HepG2 (cell line): ENCODE results near the gene HYCC2. TPM values are rescaled to one million over a fixed set of nuclear protein-coding genes. Genes with fewer than 3 reads are reported as not detected.
A peak's percentile ranks its signal among the peaks of the same experiment; 100 is the strongest.

ENCODE experiments used
- ATAC-seq: fragments of 200-7000 bp; cut with Tn5 transposase; 3 replicates; pipeline ENCODE4 v1.9.1; 2020; ENCODE audit warnings: mild to moderate bottlenecking, moderate library complexity
- BruUV-seq: library from RNA; stranded (reverse); fragments of 400-500 nt; replicated peaks from 2 replicates; lab custom pipeline; 2021; lab: Mats Ljungman, UMichigan
- CTCF ChIA-PET: fragments of 300-600 bp; formaldehyde crosslinking; extraction: SDS; loops from one replicate; lab custom pipeline; 2021; ENCODE audit warnings: low total read pairs, inconsistent platforms, low intra/inter-chr PET ratio; lab: Yijun Ruan, JAX
- POLR2A ChIA-PET: fragments of 350-600 bp; sonication (Branson Sonifier 250); formaldehyde crosslinking; loops from one replicate; lab custom pipeline; 2020; ENCODE audit warnings: antibody characterized with exemption, inconsistent platforms; lab: Yijun Ruan, JAX
- DNase-seq: peaks from one replicate; pipeline ENCODE4 v3.0.0-alpha.2; 2015; ENCODE audit warnings: low spot score
- FAIRE-seq: peaks from 3 replicates; lab custom pipeline; 2011; peaks lifted over from hg19 to GRCh38; lab: Jason Lieb, UNC
- H2AFZ ChIP-seq: one replicate; pipeline ENCODE4 v1.6.1; 2011; ENCODE audit warnings: low read length, inconsistent platforms
- H3K27ac ChIP-seq: fragments of 300-600 bp; 3 replicates; pipeline ENCODE4 v1.8.0; 2011; ENCODE audit warnings: mixed run types, mild to moderate bottlenecking, mixed read lengths, low read length, inconsistent platforms; ENCODE audit not compliant: insufficient read depth; ENCODE audit errors: extremely low read length
- H3K27me3 ChIP-seq, 2 experiments: fragments of 200-600 bp in 1 of 2; 2 replicates in 1 of 2; 3 replicates in 1 of 2; pipeline versions ENCODE4 v1.6.0 to v1.8.0; 2011; ENCODE audit warnings: low read length in 2 of 2, mild to moderate bottlenecking in 2 of 2, moderate library complexity in 2 of 2, inconsistent platforms in 1 of 2; ENCODE audit not compliant: insufficient read depth in 2 of 2, control insufficient read depth in 1 of 2
- H3K36me3 ChIP-seq, 2 experiments: fragments of 200-600 bp in 1 of 2; replicated peaks in 1 of 2; 2 replicates in 1 of 2; 3 replicates in 1 of 2; pipeline versions ENCODE4 v1.5.1 to v1.8.0; 2011; ENCODE audit warnings: low read length in 2 of 2, inconsistent platforms in 1 of 2; ENCODE audit not compliant: insufficient read depth in 2 of 2, control insufficient read depth in 1 of 2
- H3K4me1 ChIP-seq: 2 replicates; pipeline ENCODE4 v1.5.1; 2012; ENCODE audit warnings: low read length, inconsistent platforms; ENCODE audit not compliant: insufficient read depth
- H3K4me2 ChIP-seq: 2 replicates; pipeline ENCODE4 v1.6.0; 2011; ENCODE audit warnings: low read depth, low read length, inconsistent platforms
- H3K4me3 ChIP-seq, 3 experiments: fragments of 200-600 bp in 1 of 3; sonication (generic), shearing (Covaris generic) in 1 of 3; replicated peaks in 1 of 3; 2 replicates each; pipeline ENCODE4 v1.5.1; 2011 to 2016; ENCODE audit warnings: low read length in 3 of 3, inconsistent platforms in 2 of 3, low read depth in 2 of 3, mild to moderate bottlenecking in 2 of 3, control low read depth in 1 of 3, mixed read lengths in 1 of 3; ENCODE audit not compliant: insufficient read depth in 1 of 3
- H3K79me2 ChIP-seq: one replicate; pipeline ENCODE4 v1.6.1; 2011; ENCODE audit warnings: low read length, inconsistent platforms; ENCODE audit not compliant: insufficient read depth
- H3K9ac ChIP-seq: 2 replicates; pipeline ENCODE4 v1.6.0; 2011; ENCODE audit warnings: mild to moderate bottlenecking, low read depth, low read length, inconsistent platforms; ENCODE audit not compliant: insufficient read depth
- H3K9me3 ChIP-seq: 2 replicates; pipeline ENCODE4 v1.5.1; 2012; ENCODE audit warnings: mild to moderate bottlenecking, low read length
- H4K20me1 ChIP-seq: 2 replicates; pipeline ENCODE4 v1.6.0; 2011; ENCODE audit warnings: inconsistent platforms, mild to moderate bottlenecking, low read length, moderate library complexity; ENCODE audit not compliant: insufficient read depth
- CAMTA2 ChIP-seq: sonication (generic); formaldehyde crosslinking; IDR thresholded peaks from 2 replicates; pipeline ENCODE4 v1.4.0; 2020; ENCODE audit warnings: mild to moderate bottlenecking, missing genetic modification reagents, borderline replicate concordance
- FOXJ3 ChIP-seq: sonication (generic); formaldehyde crosslinking; IDR thresholded peaks from 2 replicates; pipeline ENCODE4 v1.4.0; 2020; ENCODE audit warnings: missing genetic modification reagents, mild to moderate bottlenecking, borderline replicate concordance
- FOXK2 ChIP-seq: fragments of 450-650 bp; IDR thresholded peaks from 2 replicates; pipeline ENCODE4 v1.6.1; 2016
- FOXP1 ChIP-seq, 2 experiments: fragments of 450-650 bp in 1 of 2; IDR thresholded peaks; 2 replicates each; pipeline ENCODE4 v1.6.1; 2017 to 2018; ENCODE audit warnings: antibody characterized with exemption in 1 of 2
- FOXP4 ChIP-seq: sonication (generic); formaldehyde crosslinking; IDR thresholded peaks from 2 replicates; pipeline ENCODE4 v1.4.0; 2020; ENCODE audit warnings: missing genetic modification reagents
- MTF2 ChIP-seq: sonication (generic); formaldehyde crosslinking; IDR thresholded peaks from 2 replicates; pipeline ENCODE4 v1.5.0; 2020; ENCODE audit warnings: missing genetic modification reagents, borderline replicate concordance
- NR2F2 ChIP-seq: IDR thresholded peaks from 2 replicates; pipeline ENCODE4 v1.6.1; 2012; ENCODE audit warnings: low read depth, inconsistent platforms, borderline replicate concordance
- PHB2 ChIP-seq: fragments of 450-650 bp; IDR thresholded peaks from 2 replicates; pipeline ENCODE4 v1.6.1; 2018; ENCODE audit not compliant: partially characterized antibody
- POGZ ChIP-seq: sonication (generic); formaldehyde crosslinking; IDR thresholded peaks from 2 replicates; pipeline ENCODE4 v1.4.0; 2020; ENCODE audit warnings: mild to moderate bottlenecking, missing genetic modification reagents
- SNRNP70 ChIP-seq: fragments of 200-400 bp; formaldehyde crosslinking; IDR thresholded peaks from 2 replicates; pipeline ENCODE4 v1.6.1; 2017; ENCODE audit warnings: mild to moderate bottlenecking, low read depth, low read length, moderate library complexity
- THAP11 ChIP-seq: IDR thresholded peaks from 2 replicates; pipeline ENCODE4 v1.6.1; 2016; ENCODE audit warnings: missing biosample characterization, missing genetic modification reagents
- ZBTB1 ChIP-seq: sonication (generic); formaldehyde crosslinking; IDR thresholded peaks from 2 replicates; pipeline ENCODE4 v1.4.0; 2020; ENCODE audit warnings: missing genetic modification reagents, borderline replicate concordance
- ZNF607 ChIP-seq: sonication (generic); formaldehyde crosslinking; IDR thresholded peaks from 2 replicates; pipeline ENCODE4 v1.5.1; 2020; ENCODE audit warnings: missing genetic modification reagents, mild to moderate bottlenecking, borderline replicate concordance
- ZNF678 ChIP-seq: sonication (generic); formaldehyde crosslinking; IDR thresholded peaks from 2 replicates; pipeline ENCODE4 v1.4.0; 2020; ENCODE audit warnings: mild to moderate bottlenecking, missing genetic modification reagents
- ZNF703 ChIP-seq: sonication (generic); formaldehyde crosslinking; IDR thresholded peaks from 2 replicates; pipeline ENCODE4 v1.5.1; 2020; ENCODE audit warnings: missing genetic modification reagents, mild to moderate bottlenecking, moderate library complexity, borderline replicate concordance
- WGBS: methylation state at CpG from one replicate; pipeline ENCODE4 v1.1.6; 2017; ENCODE audit warnings: low lambda C conversion rate; 5-methylcytosine and 5-hydroxymethylcytosine counted together
- in situ Hi-C: cut with HindIII; loops from 2 replicates; pipeline ENCODE4 v1.10.0; 2017; ENCODE audit warnings: low pct_unique_long_range_greater_than_20kb; ENCODE audit not compliant: extremely low pct_ligation_motif_present
- intact Hi-C: fragments of 100-400 bp; cut with micrococcal nuclease; formaldehyde crosslinking; loops from one replicate; pipeline ENCODE4 v1.10.0; 2022; ENCODE audit not compliant: unreplicated experiment
- polyA plus RNA-seq, 8 experiments: library from polyadenylated mRNA; depleted of rRNA in 3 of 8; stranded (reverse) in 7 of 8; unstranded in 1 of 8; fragments of >200 nt; fragmentation: Illumina TruSeq in 4 of 8; extraction: Trizol in 4 of 8; gene quantifications; 2 replicates each; pipeline versions ENCODE4 v1.2.1 to v1.2.3, GENCODE V29; 2011 to 2016; ENCODE audit warnings: low read depth in 4 of 8, missing spikeins in 1 of 8, mixed read lengths in 1 of 8; ENCODE audit not compliant: insufficient read depth in 1 of 8
- total RNA-seq, 5 experiments: library from RNA; depleted of rRNA; stranded (reverse); fragments of >200 nt; fragmentation: Illumina TruSeq; extraction: Trizol; gene quantifications; 2 replicates each; pipeline ENCODE4 v1.2.3, GENCODE V29; 2016; ENCODE audit warnings: low read depth in 1 of 5
- TF ChIP-seq, protein P1 (sequence below): sonication (generic); formaldehyde crosslinking; IDR thresholded peaks from 2 replicates; pipeline ENCODE4 v1.5.0; 2020; ENCODE audit warnings: mild to moderate bottlenecking, missing genetic modification reagents

Gene HYCC2
- total and polyA plus RNA-seq, 2 of the 13 experiments (the other 11 are each of a cell fraction or from before 2014, with no cell fraction given): 4.7 to 13.9 TPM

- in situ Hi-C loops: no loop called here
- no peaks in the 10 kb centered on the region for H4K20me1 ChIP-seq
- H3K9ac ChIP-seq: no peak overlapping the region
- H3K4me3 ChIP-seq: no peak overlapping the region
- no peaks in the 10 kb centered on the region for H3K27me3 ChIP-seq
- intact Hi-C loops: no loop called here
- 49% methylated on average over 4 of the region's 4 CpGs for WGBS
- peak; percentile 79 for ATAC-seq
- no peak for FAIRE-seq
- peaks cover 36% of the 10 kb centered on the region for H3K4me1 ChIP-seq
- no peaks in the 10 kb centered on the region for H3K79me2 ChIP-seq
- BruUV-seq: no TSS peak
- peak overlapping the region; percentile 41 for H3K27ac ChIP-seq
- DNase-seq: peak; percentile 75
- H2AFZ ChIP-seq: no peak overlapping the region
- ChIA-PET POLR2A (interaction anchor here (1.0 to 1.7 kb wide), 7 partner anchors 13 to 141 kb away, joined by 3 to 13 read pairs (median 6); partner anchors contain the start of gene ORC2), CTCF (no interaction called here)
- H3K4me2 ChIP-seq: peak overlapping the region; percentile 13; the same call in 1 of the 2 replicates
- H3K36me3 ChIP-seq: no peaks in the 10 kb centered on the region; a peak in 1 of 5 replicates
- no peaks in the 10 kb centered on the region for H3K9me3 ChIP-seq
- TF ChIP-seq ZNF703 (CRISPR knock-in tag): no peak
- no peak for TF ChIP-seq FOXP1 (IDR thresholded peaks at IDR 0.05)
- TF ChIP-seq FOXP1 (CRISPR knock-in tag; IDR thresholded peaks at IDR 0.05): peak; percentile 68; the same call in 1 of the 2 replicates
- TF ChIP-seq CAMTA2 (CRISPR knock-in tag): no peak
- no peak for TF ChIP-seq FOXK2
- no peak for TF ChIP-seq NR2F2
- TF ChIP-seq, protein P1, sequence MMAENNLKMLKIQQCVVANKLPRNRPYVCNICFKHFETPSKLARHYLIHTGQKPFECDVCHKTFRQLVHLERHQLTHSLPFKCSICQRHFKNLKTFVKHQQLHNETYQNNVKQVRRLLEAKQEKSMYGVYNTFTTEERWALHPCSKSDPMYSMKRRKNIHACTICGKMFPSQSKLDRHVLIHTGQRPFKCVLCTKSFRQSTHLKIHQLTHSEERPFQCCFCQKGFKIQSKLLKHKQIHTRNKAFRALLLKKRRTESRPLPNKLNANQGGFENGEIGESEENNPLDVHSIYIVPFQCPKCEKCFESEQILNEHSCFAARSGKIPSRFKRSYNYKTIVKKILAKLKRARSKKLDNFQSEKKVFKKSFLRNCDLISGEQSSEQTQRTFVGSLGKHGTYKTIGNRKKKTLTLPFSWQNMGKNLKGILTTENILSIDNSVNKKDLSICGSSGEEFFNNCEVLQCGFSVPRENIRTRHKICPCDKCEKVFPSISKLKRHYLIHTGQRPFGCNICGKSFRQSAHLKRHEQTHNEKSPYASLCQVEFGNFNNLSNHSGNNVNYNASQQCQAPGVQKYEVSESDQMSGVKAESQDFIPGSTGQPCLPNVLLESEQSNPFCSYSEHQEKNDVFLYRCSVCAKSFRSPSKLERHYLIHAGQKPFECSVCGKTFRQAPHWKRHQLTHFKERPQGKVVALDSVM: 0 out of 2 replicates have a peak, but pooled peaks have one; percentile 4
- no peak for TF ChIP-seq PHB2
- 0 out of 2 replicates have a peak, but pooled peaks have one; percentile 31 for TF ChIP-seq POGZ (CRISPR knock-in tag)
- TF ChIP-seq FOXP4 (CRISPR knock-in tag): peak; percentile 36; the same call in 1 of the 2 replicates
- peak; percentile 47; the same call in 1 of the 2 replicates for TF ChIP-seq THAP11 (CRISPR knock-in tag)
- TF ChIP-seq MTF2 (CRISPR knock-in tag): no peak
- no peak for TF ChIP-seq ZNF607 (CRISPR knock-in tag)
- no peak for TF ChIP-seq SNRNP70
- TF ChIP-seq ZBTB1 (CRISPR knock-in tag): no peak
- TF ChIP-seq FOXJ3 (CRISPR knock-in tag): peak; percentile 81; the same call in 1 of the 2 replicates
- no peak for TF ChIP-seq ZNF678 (CRISPR knock-in tag)
Observed at GRCh38 chr2:201040867-201041628, 30.4 kb downstream of the HYCC2 start.
